ENCODE data around the gene PCBP3.

Gene PCBP3

GRCh38 chr21:45910548-45911221 is 267.2 kb downstream of the PCBP3 start:
- DNase-seq (ENCODE audit: low spot score): no peak
- TF ChIP-seq CTCF (IDR thresholded peaks at IDR 0.05; ENCODE audit: extremely low read depth, missing control alignments): no peak

- TF ChIP-seq CTCF (IDR thresholded peaks at IDR 0.05; ENCODE audit: extremely low read depth, missing control alignments): no peak
These were observed 268.3 kb downstream of the PCBP3 start for GRCh38 chr21:45911806-45912325.

GRCh38 chr21:45912611-45913417 is 269.3 kb downstream of the PCBP3 start:
- TF ChIP-seq CTCF (IDR thresholded peaks at IDR 0.05; ENCODE audit: extremely low read depth, missing control alignments): no peak
- DNase-seq (ENCODE audit: low spot score): no peak

More at GRCh38 chr21:45911806-45912325, 268.3 kb downstream of the PCBP3 start:
- no peak for DNase-seq (ENCODE audit: low spot score)

GRCh38 chr21:45913418-45913765 is 269.9 kb downstream of the PCBP3 start:
- no peak for DNase-seq (ENCODE audit: low spot score)
- no peak for TF ChIP-seq CTCF (IDR thresholded peaks at IDR 0.05; ENCODE audit: extremely low read depth, missing control alignments)

GRCh38 chr21:45913886-45914285 is 270.4 kb downstream of the PCBP3 start:
- no peak for DNase-seq (ENCODE audit: low spot score)
- no peak for TF ChIP-seq CTCF (IDR thresholded peaks at IDR 0.05; ENCODE audit: extremely low read depth, missing control alignments)

- no peak for DNase-seq (ENCODE audit: low spot score)
- no peak for TF ChIP-seq CTCF (IDR thresholded peaks at IDR 0.05; ENCODE audit: extremely low read depth, missing control alignments)
These were observed 270.9 kb downstream of the PCBP3 start for GRCh38 chr21:45914321-45914845.
